22Rv1 (cell line): ENCODE data around the gene LRBA.
"Not testable (repeated sequence)": the region's sequence is repeated elsewhere in the genome, so short reads cannot be mapped to it uniquely, and the experiment has no call there.

Source experiments
- H3K27ac ChIP-seq: fragments of 450-650 bp; 2 replicates; pipeline ENCODE4 v1.5.1; 2017
- CTCF ChIP-seq: fragments of 450-650 bp; IDR thresholded peaks from 2 replicates; pipeline ENCODE4 v1.5.1; 2017; ENCODE audit warnings: mild to moderate bottlenecking
- ZFX ChIP-seq: fragments of 450-650 bp; IDR thresholded peaks from 2 replicates; pipeline ENCODE4 v1.6.1; 2017; ENCODE audit warnings: antibody characterized with exemption, borderline replicate concordance

The LRBA gene

GRCh38 chr4:150514709-150515108, 500.4 kb downstream of the LRBA start:
- TF ChIP-seq ZFX = no peak
- no peak for TF ChIP-seq CTCF
- no peak overlapping the region for H3K27ac ChIP-seq

DNA sequence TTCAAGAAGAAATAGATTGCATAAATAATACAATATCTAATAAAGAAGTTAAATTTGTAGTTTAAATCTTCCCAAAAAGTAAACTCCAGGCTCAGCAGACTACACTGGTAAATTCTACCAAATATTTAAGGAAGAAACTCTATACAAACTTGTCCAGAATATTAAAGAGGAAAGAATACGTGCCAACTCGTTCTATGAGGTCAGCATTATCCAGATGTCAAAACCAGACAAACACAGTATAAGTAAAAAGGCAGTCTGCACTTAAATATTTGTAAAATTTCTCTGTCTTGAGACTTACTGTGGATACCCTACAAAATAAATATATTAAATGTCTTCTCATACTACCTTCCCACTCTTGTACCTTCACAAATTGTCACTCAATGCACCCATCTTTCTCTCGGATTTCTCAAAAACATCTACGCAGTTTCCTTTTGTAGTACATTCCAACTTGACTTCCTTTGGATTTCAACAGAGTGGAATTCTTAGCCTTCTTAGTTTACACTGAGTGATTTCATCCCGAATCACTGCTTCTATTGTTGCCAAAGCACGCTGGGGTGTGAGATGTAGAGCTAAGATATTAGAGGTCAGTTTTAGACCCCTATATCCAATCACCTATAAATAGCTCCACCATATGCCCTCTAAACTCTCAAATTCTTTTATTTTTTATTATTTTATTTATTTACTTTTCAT, 504.8 kb downstream of the LRBA start:
- H3K27ac ChIP-seq = no peak overlapping the region
- TF ChIP-seq ZFX (no peak), CTCF (no peak)

DNA sequence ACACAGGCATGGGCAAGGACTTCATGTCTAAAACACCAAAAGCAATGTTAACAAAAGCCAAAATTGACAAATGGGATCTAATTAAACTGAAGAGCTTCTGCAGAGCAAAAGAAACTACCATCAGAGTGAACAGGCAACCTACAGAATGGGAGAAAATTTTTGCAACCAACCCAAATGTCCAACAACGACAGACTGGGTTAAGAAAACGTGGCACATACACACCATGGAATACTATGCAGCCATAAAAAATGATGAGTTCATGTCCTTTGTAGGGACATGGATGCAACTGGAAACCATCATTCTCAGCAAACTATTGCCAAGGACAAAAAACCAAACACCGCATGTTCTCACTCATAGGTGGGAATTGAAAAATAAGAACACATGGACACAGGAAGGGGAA, 507.4 kb downstream of the LRBA start:
- H3K27ac ChIP-seq = not testable (repeated sequence)

GRCh38 chr4:150501983-150502382, 513.1 kb downstream of the LRBA start:
- TF ChIP-seq ZFX = no peak
- no peak for TF ChIP-seq CTCF
- H3K27ac ChIP-seq = no peak overlapping the region

DNA sequence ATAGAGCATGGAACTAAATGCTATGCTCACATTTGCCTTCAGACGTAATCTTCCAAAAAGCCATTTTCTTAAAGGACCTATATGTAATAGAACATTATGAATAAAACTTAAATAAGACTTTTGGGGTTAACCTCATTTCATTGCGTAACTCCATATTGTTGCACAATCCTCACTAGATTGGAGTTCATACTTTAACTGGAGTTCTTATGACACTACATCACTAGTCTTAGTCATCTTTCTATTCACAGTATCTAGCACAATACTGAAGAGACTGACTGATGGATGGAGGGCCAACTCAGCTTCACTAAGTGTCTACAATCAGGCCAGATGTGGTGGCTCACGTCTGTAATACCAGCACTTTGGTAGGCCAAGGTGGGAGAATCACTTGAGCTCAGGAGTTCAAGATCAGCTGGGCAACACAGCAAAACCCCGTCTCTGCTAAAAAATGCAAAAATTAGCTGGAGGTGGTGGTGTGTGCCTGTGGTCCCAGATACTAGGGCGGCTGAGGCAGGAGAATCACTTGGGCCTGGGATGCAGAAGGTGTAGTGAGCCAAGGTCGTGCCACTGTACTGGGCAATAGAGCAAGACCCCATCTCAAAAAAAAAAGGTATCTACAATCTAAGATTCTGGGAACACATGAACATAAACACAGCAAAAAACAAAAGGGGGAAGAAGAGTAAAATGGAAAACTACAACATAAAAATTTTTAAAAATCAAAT, 513.9 kb downstream of the LRBA start:
- no peak overlapping the region for H3K27ac ChIP-seq
- TF ChIP-seq ZFX = no peak
- no peak for TF ChIP-seq CTCF

DNA sequence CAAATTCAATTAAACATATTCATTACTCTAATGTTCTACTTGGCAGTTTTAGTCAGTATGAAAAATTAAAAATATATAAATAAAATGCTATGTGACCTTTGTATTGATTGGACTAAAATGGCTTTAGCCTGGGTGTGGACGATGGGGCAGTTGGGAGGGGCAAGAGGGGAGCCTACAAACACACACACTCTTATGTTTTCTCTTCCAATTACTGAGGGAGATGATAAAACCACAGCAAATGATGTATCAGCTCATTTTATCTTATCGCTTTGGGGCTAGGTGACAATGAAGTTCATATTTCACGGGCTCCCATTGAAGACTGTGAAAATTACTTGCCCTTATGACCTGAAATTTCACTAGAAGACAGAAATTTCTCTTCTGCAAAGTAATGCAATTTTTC, 517.5 kb downstream of the LRBA start:
- H3K27ac ChIP-seq = no peak overlapping the region
- TF ChIP-seq ZFX = no peak

DNA sequence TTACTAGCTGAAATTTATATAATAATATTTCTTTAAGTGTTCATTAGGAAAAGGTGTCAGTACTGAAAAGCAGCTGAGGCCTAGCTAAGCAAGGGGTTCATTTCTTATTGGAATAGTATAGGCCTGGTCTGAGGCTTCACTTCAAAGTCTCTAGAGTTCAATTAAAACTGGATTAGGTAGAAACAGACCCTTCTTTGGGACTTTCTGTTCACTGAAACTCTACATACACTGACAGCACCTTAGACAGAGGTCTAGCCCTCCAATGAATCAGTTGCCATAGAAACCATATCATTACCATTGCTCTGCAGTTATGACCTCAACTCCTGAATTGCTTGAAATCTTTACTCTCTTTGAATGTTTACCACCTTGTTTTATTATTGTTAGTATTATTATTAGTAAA, 519.5 kb downstream of the LRBA start:
- no peak overlapping the region for H3K27ac ChIP-seq
- TF ChIP-seq CTCF (no peak), ZFX (no peak)

DNA sequence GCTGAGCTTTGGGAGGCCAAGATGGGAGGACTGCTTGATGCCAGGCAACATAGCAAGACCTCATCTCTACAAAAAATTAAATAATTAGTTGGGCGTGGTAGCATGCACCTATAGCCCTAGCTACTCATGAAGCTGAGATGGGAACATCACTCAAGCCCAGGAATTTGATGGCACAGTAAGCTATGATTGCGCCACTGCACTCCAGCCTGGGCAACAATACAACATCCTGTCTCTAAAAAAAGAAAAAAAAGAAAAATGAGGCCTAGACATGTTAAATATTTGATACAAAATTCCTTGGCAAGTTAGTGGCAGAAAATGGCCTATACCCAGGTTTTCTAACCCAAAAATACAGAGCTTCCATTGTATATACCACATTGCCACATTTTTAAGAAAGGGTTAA, 521.2 kb downstream of the LRBA start:
- TF ChIP-seq ZFX (no peak), CTCF (no peak)
- no peak overlapping the region for H3K27ac ChIP-seq
